WTC11 (cell line): ENCODE results near the gene ZC2HC1B. TPM values are rescaled to one million over a fixed set of nuclear protein-coding genes. Genes with fewer than 3 reads are reported as not detected.

ENCODE experiments used
- ATAC-seq: fragments of 200-7000 bp; cut with Tn5 transposase; 2 replicates; pipeline ENCODE4 v1.10.0; 2021; ENCODE audit warnings: mild to moderate bottlenecking, moderate library complexity
- CTCF ChIA-PET: fragments of 300-600 bp; sonication (Branson Sonifier 250); formaldehyde crosslinking; loops from one replicate; lab custom pipeline; 2021; ENCODE audit warnings: antibody characterized with exemption; lab: Charles Lee
- POLR2A ChIA-PET: fragments of 350-600 bp; sonication (Branson Sonifier 250); formaldehyde crosslinking; loops from one replicate; lab custom pipeline; 2021; ENCODE audit warnings: antibody characterized with exemption; lab: Charles Lee
- DNase-seq: peaks from one replicate; pipeline ENCODE4 v3.0.0; 2021; ENCODE audit warnings: low spot score
- H3K27ac Mint-ChIP-seq: 2 replicates; pipeline ENCODE4 v1.8.0; 2021; ENCODE audit warnings: mixed read lengths
- H3K27me3 Mint-ChIP-seq: 2 replicates; pipeline ENCODE4 v1.8.0; 2021; ENCODE audit warnings: low read depth, mild to moderate bottlenecking, moderate library complexity, mixed read lengths
- H3K36me3 Mint-ChIP-seq: 2 replicates; pipeline ENCODE4 v1.8.0; 2021; ENCODE audit warnings: mixed read lengths
- H3K4me1 Mint-ChIP-seq: 2 replicates; pipeline ENCODE4 v1.8.0; 2022; ENCODE audit warnings: mixed read lengths
- H3K4me3 Mint-ChIP-seq: 2 replicates; pipeline ENCODE4 v1.8.0; 2021; ENCODE audit warnings: mild to moderate bottlenecking, moderate library complexity, mixed read lengths
- H3K9me3 Mint-ChIP-seq: 2 replicates; pipeline ENCODE4 v1.8.0; 2021; ENCODE audit warnings: mixed read lengths
- ATF1 ChIP-seq: sonication (generic); formaldehyde crosslinking; IDR thresholded peaks from 2 replicates; pipeline ENCODE4 v1.8.1; 2023; ENCODE audit warnings: mild to moderate bottlenecking, moderate library complexity, missing genetic modification reagents
- ELF4 ChIP-seq: sonication (generic); formaldehyde crosslinking; IDR thresholded peaks from 2 replicates; pipeline ENCODE4 v1.8.1; 2022; ENCODE audit warnings: low read depth, mild to moderate bottlenecking, moderate library complexity, missing genetic modification reagents
- ETV6 ChIP-seq: sonication (generic); formaldehyde crosslinking; IDR thresholded peaks from 2 replicates; pipeline ENCODE4 v1.8.1; 2022; ENCODE audit warnings: mild to moderate bottlenecking, missing genetic modification reagents
- FOXK1 ChIP-seq: sonication (generic); formaldehyde crosslinking; IDR thresholded peaks from 2 replicates; pipeline ENCODE4 v1.8.0; 2022; ENCODE audit warnings: mild to moderate bottlenecking, moderate library complexity, missing genetic modification reagents
- NFE2L1 ChIP-seq: sonication (generic); formaldehyde crosslinking; IDR thresholded peaks from 2 replicates; pipeline ENCODE4 v1.8.1; 2023; ENCODE audit warnings: missing genetic modification reagents
- SOX15 ChIP-seq: fragments of 250-450 bp; sonication (Bioruptor Pico); IDR thresholded peaks from 2 replicates; pipeline ENCODE4 v1.9.0; 2021; ENCODE audit warnings: mild to moderate bottlenecking
- ZNF121 ChIP-seq: sonication (generic); formaldehyde crosslinking; IDR thresholded peaks from 2 replicates; pipeline ENCODE4 v1.8.0; 2023; ENCODE audit warnings: missing genetic modification reagents
- ZNF232 ChIP-seq: sonication (generic); formaldehyde crosslinking; IDR thresholded peaks from 2 replicates; pipeline ENCODE4 v1.8.0; 2022; ENCODE audit warnings: mild to moderate bottlenecking, missing genetic modification reagents
- ZNF396 ChIP-seq: fragments of 250-450 bp; sonication (Bioruptor Pico); IDR thresholded peaks from 2 replicates; pipeline ENCODE4 v1.8.0; 2021; ENCODE audit warnings: mild to moderate bottlenecking, moderate library complexity, borderline replicate concordance
- ZNF423 ChIP-seq: fragments of 250-450 bp; sonication (Bioruptor Pico); IDR thresholded peaks from 2 replicates; pipeline ENCODE4 v2.1.2; 2022; ENCODE audit warnings: mild to moderate bottlenecking, moderate library complexity
- ZNF671 ChIP-seq: fragments of 250-450 bp; sonication (Bioruptor Pico); IDR thresholded peaks from 2 replicates; pipeline ENCODE4 v1.8.0; 2021; ENCODE audit warnings: mild to moderate bottlenecking
- total RNA-seq: library from RNA; stranded (reverse); gene quantifications from 3 replicates; pipeline ENCODE4 v1.2.3, GENCODE V29; 2021
- TF ChIP-seq, protein P1 (sequence below): sonication (generic); formaldehyde crosslinking; IDR thresholded peaks from 2 replicates; pipeline ENCODE4 v1.8.0; 2023; ENCODE audit warnings: missing genetic modification reagents
- TF ChIP-seq, protein P2 (sequence below): sonication (generic); formaldehyde crosslinking; IDR thresholded peaks from 2 replicates; pipeline ENCODE4 v1.8.0; 2022; ENCODE audit warnings: mild to moderate bottlenecking, missing genetic modification reagents
- TF ChIP-seq, protein P3 (sequence below): fragments of 200-600 bp; IDR thresholded peaks from 2 replicates; pipeline ENCODE4 v1.8.0; 2022; ENCODE audit warnings: antibody characterized with exemption
- TF ChIP-seq, protein P4 (sequence below): fragments of 250-450 bp; sonication (Bioruptor Pico); IDR thresholded peaks from 2 replicates; pipeline ENCODE4 v1.9.0; 2021; ENCODE audit warnings: moderate library complexity, mild to moderate bottlenecking, inconsistent platforms, borderline replicate concordance
- TF ChIP-seq, protein P5 (sequence below): sonication (generic); formaldehyde crosslinking; IDR thresholded peaks from 2 replicates; pipeline ENCODE4 v1.8.1; 2023; ENCODE audit warnings: mild to moderate bottlenecking, missing genetic modification reagents, moderate library complexity
- TF ChIP-seq, protein P6 (sequence below): sonication (generic); formaldehyde crosslinking; IDR thresholded peaks from 2 replicates; pipeline ENCODE4 v1.8.1; 2023; ENCODE audit warnings: mild to moderate bottlenecking, missing genetic modification reagents
- TF ChIP-seq, protein P7 (sequence below): fragments of 250-450 bp; sonication (Bioruptor Pico); IDR thresholded peaks from 2 replicates; pipeline ENCODE4 v1.9.0; 2021; ENCODE audit warnings: mild to moderate bottlenecking

Gene ZC2HC1B
- total RNA-seq, 1 experiment from 2014 or later = not detected

DNA sequence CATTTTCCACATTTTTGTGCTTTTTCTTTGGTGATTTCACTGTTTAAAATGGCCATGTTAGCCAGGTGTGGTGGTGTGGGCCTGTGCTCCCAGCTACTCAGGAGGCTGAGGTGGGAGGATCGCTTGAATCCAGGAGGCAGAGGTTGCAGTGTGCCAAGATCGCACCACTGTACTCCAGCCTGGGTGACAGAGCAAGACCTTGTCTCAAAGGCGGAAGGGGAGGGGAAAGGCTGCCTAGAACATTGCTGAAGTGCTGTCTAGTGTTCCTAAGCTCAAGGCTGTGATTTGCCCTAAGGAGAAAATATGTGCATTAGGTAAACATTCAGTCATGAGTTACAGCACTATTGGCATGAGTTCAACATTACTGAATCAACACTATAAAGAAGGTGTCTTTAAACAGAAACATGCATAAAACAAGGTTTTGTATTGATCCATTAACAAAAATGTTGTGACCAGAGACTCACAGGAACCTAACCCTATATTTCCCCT, 14.0 kb downstream of the ZC2HC1B start:
- DNase-seq = no peak
- Mint-ChIP-seq H3K4me1 (no peaks in the 10 kb centered on the region), H3K4me3 (no peak overlapping the region), H3K27me3 (no peaks in the 10 kb centered on the region; the same call in 1 of the 2 replicates), H3K36me3 (peaks cover 8% of the 10 kb centered on the region), H3K27ac (no peak overlapping the region), H3K9me3 (peaks cover 52% of the 10 kb centered on the region)
- POLR2A ChIA-PET = interaction anchor here (0.6 kb wide), 1 partner anchor 17 kb away, joined by 3 read pairs; no protein-coding TSS in a partner anchor
- CTCF ChIA-PET = interaction anchor here (1.6 kb wide), 1 partner anchor 64 kb away, joined by 5 read pairs; no protein-coding TSS in a partner anchor
- TF ChIP-seq, protein P1, sequence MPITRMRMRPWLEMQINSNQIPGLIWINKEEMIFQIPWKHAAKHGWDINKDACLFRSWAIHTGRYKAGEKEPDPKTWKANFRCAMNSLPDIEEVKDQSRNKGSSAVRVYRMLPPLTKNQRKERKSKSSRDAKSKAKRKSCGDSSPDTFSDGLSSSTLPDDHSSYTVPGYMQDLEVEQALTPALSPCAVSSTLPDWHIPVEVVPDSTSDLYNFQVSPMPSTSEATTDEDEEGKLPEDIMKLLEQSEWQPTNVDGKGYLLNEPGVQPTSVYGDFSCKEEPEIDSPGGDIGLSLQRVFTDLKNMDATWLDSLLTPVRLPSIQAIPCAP (CRISPR knock-in tag) = no peak
- TF ChIP-seq, protein P2, sequence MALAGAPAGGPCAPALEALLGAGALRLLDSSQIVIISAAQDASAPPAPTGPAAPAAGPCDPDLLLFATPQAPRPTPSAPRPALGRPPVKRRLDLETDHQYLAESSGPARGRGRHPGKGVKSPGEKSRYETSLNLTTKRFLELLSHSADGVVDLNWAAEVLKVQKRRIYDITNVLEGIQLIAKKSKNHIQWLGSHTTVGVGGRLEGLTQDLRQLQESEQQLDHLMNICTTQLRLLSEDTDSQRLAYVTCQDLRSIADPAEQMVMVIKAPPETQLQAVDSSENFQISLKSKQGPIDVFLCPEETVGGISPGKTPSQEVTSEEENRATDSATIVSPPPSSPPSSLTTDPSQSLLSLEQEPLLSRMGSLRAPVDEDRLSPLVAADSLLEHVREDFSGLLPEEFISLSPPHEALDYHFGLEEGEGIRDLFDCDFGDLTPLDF (CRISPR knock-in tag) = no peak
- TF ChIP-seq ZNF396 (no peak), ELF4 (no peak), NFE2L1 (CRISPR knock-in tag) (no peak), FOXK1 (CRISPR knock-in tag) (no peak), ZNF232 (no peak)
- TF ChIP-seq, protein P3, sequence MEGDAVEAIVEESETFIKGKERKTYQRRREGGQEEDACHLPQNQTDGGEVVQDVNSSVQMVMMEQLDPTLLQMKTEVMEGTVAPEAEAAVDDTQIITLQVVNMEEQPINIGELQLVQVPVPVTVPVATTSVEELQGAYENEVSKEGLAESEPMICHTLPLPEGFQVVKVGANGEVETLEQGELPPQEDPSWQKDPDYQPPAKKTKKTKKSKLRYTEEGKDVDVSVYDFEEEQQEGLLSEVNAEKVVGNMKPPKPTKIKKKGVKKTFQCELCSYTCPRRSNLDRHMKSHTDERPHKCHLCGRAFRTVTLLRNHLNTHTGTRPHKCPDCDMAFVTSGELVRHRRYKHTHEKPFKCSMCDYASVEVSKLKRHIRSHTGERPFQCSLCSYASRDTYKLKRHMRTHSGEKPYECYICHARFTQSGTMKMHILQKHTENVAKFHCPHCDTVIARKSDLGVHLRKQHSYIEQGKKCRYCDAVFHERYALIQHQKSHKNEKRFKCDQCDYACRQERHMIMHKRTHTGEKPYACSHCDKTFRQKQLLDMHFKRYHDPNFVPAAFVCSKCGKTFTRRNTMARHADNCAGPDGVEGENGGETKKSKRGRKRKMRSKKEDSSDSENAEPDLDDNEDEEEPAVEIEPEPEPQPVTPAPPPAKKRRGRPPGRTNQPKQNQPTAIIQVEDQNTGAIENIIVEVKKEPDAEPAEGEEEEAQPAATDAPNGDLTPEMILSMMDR = no peak
- TF ChIP-seq, protein P4, sequence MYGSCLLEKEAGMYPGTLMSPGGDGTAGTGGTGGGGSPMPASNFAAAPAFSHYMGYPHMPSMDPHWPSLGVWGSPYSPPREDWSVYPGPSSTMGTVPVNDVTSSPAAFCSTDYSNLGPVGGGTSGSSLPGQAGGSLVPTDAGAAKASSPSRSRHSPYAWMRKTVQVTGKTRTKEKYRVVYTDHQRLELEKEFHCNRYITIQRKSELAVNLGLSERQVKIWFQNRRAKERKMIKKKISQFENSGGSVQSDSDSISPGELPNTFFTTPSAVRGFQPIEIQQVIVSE (CRISPR knock-in tag) = no peak
- TF ChIP-seq, protein P5, sequence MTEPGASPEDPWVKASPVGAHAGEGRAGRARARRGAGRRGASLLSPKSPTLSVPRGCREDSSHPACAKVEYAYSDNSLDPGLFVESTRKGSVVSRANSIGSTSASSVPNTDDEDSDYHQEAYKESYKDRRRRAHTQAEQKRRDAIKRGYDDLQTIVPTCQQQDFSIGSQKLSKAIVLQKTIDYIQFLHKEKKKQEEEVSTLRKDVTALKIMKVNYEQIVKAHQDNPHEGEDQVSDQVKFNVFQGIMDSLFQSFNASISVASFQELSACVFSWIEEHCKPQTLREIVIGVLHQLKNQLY (CRISPR knock-in tag) = no peak
- TF ChIP-seq, protein P6, sequence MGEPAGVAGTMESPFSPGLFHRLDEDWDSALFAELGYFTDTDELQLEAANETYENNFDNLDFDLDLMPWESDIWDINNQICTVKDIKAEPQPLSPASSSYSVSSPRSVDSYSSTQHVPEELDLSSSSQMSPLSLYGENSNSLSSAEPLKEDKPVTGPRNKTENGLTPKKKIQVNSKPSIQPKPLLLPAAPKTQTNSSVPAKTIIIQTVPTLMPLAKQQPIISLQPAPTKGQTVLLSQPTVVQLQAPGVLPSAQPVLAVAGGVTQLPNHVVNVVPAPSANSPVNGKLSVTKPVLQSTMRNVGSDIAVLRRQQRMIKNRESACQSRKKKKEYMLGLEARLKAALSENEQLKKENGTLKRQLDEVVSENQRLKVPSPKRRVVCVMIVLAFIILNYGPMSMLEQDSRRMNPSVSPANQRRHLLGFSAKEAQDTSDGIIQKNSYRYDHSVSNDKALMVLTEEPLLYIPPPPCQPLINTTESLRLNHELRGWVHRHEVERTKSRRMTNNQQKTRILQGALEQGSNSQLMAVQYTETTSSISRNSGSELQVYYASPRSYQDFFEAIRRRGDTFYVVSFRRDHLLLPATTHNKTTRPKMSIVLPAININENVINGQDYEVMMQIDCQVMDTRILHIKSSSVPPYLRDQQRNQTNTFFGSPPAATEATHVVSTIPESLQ (CRISPR knock-in tag) = no peak
- TF ChIP-seq, all 79 proteins: peak for 0
- no peak for ATAC-seq

DNA sequence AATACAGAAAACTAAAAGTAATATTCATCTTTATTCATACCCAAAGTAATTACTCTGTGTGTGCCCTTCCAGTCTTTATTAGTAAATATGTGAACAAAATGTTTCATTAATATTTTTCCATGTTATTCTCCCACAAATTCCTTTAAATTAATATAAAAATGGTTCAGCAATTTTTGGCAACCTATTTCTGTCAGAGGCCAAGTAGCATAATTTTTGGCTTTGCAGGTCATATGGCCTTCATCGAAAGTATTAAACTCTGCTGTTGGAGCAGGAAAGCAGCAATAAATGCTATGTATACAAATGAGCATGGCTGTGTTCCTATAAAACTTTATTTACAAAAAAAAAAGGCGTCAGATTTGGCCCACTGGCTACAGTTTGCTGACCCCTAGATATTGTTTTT, 16.1 kb downstream of the ZC2HC1B start:
- no peaks in the 10 kb centered on the region for H3K4me1 Mint-ChIP-seq
- CTCF ChIA-PET = no interaction called here
- H3K9me3 Mint-ChIP-seq = peaks cover 33% of the 10 kb centered on the region
- no peaks in the 10 kb centered on the region; the same call in 1 of the 2 replicates for H3K27me3 Mint-ChIP-seq
- TF ChIP-seq SOX15 (CRISPR knock-in tag) (no peak), ZNF671 (CRISPR knock-in tag) (no peak), ZNF423 (CRISPR knock-in tag) (no peak), FOXK1 (CRISPR knock-in tag) (no peak), ATF1 (CRISPR knock-in tag) (no peak), ZNF121 (no peak), ETV6 (CRISPR knock-in tag) (no peak)
- TF ChIP-seq, protein P7, sequence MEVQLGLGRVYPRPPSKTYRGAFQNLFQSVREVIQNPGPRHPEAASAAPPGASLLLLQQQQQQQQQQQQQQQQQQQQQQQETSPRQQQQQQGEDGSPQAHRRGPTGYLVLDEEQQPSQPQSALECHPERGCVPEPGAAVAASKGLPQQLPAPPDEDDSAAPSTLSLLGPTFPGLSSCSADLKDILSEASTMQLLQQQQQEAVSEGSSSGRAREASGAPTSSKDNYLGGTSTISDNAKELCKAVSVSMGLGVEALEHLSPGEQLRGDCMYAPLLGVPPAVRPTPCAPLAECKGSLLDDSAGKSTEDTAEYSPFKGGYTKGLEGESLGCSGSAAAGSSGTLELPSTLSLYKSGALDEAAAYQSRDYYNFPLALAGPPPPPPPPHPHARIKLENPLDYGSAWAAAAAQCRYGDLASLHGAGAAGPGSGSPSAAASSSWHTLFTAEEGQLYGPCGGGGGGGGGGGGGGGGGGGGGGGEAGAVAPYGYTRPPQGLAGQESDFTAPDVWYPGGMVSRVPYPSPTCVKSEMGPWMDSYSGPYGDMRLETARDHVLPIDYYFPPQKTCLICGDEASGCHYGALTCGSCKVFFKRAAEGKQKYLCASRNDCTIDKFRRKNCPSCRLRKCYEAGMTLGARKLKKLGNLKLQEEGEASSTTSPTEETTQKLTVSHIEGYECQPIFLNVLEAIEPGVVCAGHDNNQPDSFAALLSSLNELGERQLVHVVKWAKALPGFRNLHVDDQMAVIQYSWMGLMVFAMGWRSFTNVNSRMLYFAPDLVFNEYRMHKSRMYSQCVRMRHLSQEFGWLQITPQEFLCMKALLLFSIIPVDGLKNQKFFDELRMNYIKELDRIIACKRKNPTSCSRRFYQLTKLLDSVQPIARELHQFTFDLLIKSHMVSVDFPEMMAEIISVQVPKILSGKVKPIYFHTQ = no peak
- TF ChIP-seq, protein P6 (CRISPR knock-in tag) = no peak
- POLR2A ChIA-PET = no interaction called here
- no peak overlapping the region for H3K4me3 Mint-ChIP-seq
- DNase-seq = no peak
- no peak overlapping the region for H3K27ac Mint-ChIP-seq
- ATAC-seq = no peak
- peaks cover 7% of the 10 kb centered on the region for H3K36me3 Mint-ChIP-seq
